Measurements from ENCODE around the gene PNMA6A.
"Not testable (repeated sequence)": the region's sequence is repeated elsewhere in the genome, so short reads cannot be mapped to it uniquely, and the experiment has no call there.

Gene PNMA6A

GRCh38 chrX:153077437-153078135, 5.3 kb downstream of the PNMA6A start:
- not testable (repeated sequence) for DNase-seq

GRCh38 chrX:153083238-153083923, 11.1 kb downstream of the PNMA6A start:
- DNase-seq, result not testable (repeated sequence)

DNA sequence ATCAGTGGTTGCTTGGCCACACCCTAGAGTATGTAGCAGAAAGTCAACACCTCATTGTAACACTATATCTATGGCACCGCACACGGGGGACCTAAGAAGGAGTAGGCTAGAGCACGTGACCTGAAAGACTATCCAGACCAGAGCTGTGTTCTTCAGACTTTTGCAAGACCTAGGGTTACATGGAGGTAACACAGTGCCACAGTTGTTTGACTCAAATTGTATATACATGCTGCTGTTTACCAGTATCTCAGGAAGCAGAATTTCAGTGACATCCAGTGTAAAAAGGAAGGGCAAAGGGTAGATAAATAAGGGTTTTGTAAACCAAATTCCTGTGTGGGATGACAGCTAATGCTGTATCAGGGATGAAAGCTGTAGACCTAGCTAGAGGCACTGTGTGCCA, 30.2 kb downstream of the PNMA6A start:
- no peak for DNase-seq

GRCh38 chrX:153104959-153105358, 32.7 kb downstream of the PNMA6A start:
- DNase-seq, result not testable (repeated sequence)

DNA sequence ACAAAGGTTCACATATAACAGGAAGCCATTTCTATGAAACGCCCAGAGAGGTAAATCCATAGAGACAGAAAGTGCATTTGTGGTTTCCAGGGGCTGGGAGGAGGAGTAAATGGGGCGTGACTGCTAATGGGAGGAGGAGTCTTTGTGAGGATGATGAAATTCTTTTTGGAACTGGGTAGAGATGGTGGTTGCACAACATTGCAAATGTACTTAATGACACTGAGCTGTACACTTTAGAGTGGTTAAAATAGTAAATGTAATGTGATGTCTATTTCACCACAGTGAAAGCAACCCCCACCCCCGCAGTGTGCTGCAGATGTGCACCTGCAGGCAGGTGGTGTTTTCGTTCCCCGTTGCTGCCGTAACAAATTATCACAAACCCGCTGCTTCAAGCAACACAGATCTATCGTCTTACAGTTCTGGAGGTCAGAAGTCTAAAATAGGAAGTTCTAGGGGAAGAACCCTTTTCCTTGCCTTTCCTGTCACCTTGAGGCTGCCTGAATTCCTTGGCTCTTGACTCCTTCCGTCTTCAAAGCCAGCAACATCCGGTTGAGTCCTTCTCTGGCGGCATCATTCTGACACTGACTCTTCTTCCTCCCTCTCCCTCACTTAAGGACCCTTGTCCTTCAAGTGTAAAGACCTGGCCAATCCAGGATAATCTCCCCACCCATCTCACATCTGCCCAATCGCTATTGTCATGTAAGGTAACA, 34.0 kb downstream of the PNMA6A start:
- DNase-seq, result not testable (repeated sequence)

DNA sequence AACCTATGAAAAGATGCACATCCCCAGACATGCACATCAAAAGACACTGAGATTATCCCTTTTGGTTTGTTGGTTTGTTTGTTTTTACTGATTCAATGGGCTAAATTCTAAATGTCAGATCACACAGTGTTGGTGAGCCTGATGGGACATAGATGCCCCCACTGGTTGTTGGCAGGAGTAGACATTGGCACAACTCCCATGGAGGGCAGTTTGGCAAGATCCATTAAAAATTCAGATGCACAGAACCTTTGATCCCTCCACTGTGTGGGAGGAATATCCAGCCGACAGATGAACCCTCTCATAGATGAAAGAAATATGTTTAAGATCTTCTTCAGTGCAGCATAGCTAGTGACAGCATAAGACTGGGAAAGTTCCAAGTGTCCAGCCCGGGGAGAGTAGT, 38.5 kb downstream of the PNMA6A start:
- not testable (repeated sequence) for DNase-seq

DNA sequence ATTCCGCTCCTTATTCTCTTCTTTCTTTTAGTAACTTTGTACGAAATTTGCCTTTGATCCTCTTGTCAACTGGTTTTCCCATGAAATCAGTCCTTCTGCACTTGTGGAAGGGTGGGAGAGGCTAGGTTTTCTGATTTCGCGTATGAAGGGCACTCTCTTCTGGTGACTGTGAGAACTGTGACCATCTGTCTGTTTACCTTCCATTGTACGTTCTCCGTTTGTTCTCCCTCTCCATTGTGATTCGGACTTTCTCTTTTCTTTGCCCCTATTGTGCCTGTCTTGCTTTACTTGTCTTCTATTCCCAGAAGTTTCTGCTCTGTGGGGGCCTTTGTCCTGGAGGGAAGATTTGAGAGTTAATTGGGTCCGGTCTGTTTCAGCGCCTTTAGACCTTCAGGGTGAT, 41.6 kb downstream of the PNMA6A start:
- not testable (repeated sequence) for DNase-seq

- not testable (repeated sequence) for DNase-seq
Measured at GRCh38 chrX:153117754-153118153, 45.5 kb downstream of the PNMA6A start.

- DNase-seq, result not testable (repeated sequence)
Measured at GRCh38 chrX:153120230-153120629, 48.0 kb downstream of the PNMA6A start.

DNA sequence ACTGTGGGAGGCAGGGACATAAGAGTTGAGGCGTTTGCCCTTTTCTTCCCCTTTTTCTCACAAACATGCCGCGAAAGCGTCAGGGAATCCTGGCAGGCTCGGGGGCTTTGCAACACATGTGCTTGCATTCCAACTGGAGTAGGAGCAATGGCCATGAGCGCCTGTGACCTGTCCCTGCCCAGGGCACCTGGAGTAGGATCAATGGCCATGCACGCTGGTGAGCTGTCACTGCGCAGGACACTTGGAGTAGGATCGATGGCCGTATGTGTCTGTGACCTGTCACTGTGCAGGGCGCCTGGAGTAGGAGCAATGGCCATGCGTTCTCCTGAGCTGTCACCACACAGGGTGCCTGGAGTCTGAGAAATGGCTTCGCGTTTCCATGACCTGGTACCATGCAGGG, 51.2 kb downstream of the PNMA6A start:
- not testable (repeated sequence) for DNase-seq

All from retina (tissue), 1 donor.